Thyroid gland (tissue), 4 donors: ENCODE results near the gene TXN2. TPM values are rescaled to one million over a fixed set of nuclear protein-coding genes. Genes with fewer than 3 reads are reported as not detected.

Experiments used
- DNase-seq, 2 donors: peaks; one replicate each; pipeline ENCODE4 v3.0.0-alpha.2; 2019
- H3K27ac ChIP-seq, 3 donors: fragments of 200-600 bp; sonication (generic); 1 replicate in 2 of 3; 2 replicates in 1 of 3; pipeline ENCODE4 v1.5.1; 2016 to 2019; ENCODE audit warnings: mild to moderate bottlenecking in 1 of 3, moderate library complexity in 1 of 3
- H3K27me3 ChIP-seq: fragments of 200-600 bp; sonication (generic); one replicate; pipeline ENCODE4 v1.5.1; 2019
- H3K36me3 ChIP-seq, 2 donors: fragments of 200-600 bp; sonication (generic); one replicate each; pipeline ENCODE4 v1.5.1; 2016 to 2019
- H3K4me1 ChIP-seq, 2 donors: fragments of 200-600 bp; sonication (generic); one replicate each; pipeline ENCODE4 v1.5.1; 2017 to 2019
- H3K4me3 ChIP-seq, 3 donors: fragments of 200-600 bp; sonication (generic); replicated peaks in 1 of 3; 1 replicate in 2 of 3; 2 replicates in 1 of 3; pipeline ENCODE4 v1.5.1; 2016; ENCODE audit warnings: mild to moderate bottlenecking in 1 of 3
- H3K9me3 ChIP-seq: fragments of 200-600 bp; sonication (generic); one replicate; pipeline ENCODE4 v1.5.1; 2017
- POLR2A ChIP-seq, 2 donors: fragments of 450-650 bp; IDR thresholded peaks; one replicate each; pipeline ENCODE4 v1.6.1; 2017; ENCODE audit warnings: antibody characterized with exemption in 2 of 2, mild to moderate bottlenecking in 2 of 2, moderate library complexity in 1 of 2
- WGBS, 2 donors: methylation state at CpG; one replicate each; pipeline ENCODE4 v1.1.5; 2017; 5-methylcytosine and 5-hydroxymethylcytosine counted together
- intact Hi-C: fragments of 100-400 bp; cut with DNase I; formaldehyde crosslinking; loops from one replicate; pipeline ENCODE4 v1.15.1; 2023
- total RNA-seq, 4 donors: library from RNA; depleted of rRNA; stranded (reverse); fragments of >200 nt; gene quantifications; one replicate each; pipeline ENCODE4 v1.2.3, GENCODE V29; 2016
- TF ChIP-seq, protein P1 (sequence below), 6 experiments: fragments of 200-600 bp in 3 of 6; fragments of 450-650 bp in 3 of 6; sonication (generic) in 3 of 6; IDR thresholded peaks; one replicate each; pipeline ENCODE4 v1.5.1; 2016 to 2019; ENCODE audit warnings: antibody characterized with exemption in 6 of 6, mild to moderate bottlenecking in 2 of 6, inconsistent platforms in 1 of 6, moderate library complexity in 1 of 6

TXN2 gene
- total RNA-seq, 4 donors from 2014 or later, result 56.7 to 115 (median 75.6) TPM

DNA sequence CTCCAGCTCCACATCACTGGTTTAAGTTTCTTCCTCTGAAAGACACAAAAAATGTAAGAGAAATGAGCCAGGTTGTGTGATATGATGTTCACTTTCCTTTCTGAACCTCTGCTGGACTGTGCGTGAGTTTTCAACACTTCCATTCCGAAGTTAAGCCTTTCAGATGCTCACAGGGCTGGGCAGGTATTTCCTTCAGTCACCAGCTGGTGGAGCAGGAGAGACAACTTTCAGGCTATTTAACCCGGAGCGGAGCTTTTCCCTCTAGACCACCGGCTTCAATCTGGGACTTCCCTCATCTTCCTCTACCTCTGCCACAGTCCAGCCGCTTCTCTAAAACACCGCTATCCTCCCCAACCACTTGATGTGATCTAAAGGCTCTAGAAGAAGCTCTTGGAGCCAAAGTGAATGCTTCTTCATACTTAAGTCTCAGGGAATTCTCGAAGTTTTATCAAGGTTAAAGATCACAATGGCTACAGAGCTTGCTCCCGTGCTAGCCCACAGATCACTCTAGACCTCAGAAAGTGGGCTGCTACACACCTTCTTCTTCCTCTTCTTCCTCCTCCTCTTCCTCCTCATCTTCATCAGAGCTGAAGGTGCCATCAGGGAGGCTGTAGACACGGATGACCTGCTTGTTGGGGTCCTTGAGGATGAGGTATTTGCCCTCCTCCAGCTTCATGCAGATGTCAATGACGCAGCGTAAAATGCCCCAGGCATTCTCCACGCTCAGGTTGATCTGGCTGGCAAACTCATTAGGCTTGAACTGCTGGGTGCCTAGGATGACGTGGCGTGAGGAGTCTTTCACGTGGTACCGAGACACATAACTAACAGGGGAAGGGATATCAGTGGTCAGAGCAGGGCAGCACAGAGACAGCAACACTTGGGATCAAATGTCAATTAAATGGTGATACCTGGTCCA is 29.8 kb upstream of the TXN2 start:
- DNase-seq, result peak; percentile 18 to 26
- 76 to 78% methylated on average over 17 of the region's 17 CpGs for WGBS, 2 donors
- TF ChIP-seq, protein P1, sequence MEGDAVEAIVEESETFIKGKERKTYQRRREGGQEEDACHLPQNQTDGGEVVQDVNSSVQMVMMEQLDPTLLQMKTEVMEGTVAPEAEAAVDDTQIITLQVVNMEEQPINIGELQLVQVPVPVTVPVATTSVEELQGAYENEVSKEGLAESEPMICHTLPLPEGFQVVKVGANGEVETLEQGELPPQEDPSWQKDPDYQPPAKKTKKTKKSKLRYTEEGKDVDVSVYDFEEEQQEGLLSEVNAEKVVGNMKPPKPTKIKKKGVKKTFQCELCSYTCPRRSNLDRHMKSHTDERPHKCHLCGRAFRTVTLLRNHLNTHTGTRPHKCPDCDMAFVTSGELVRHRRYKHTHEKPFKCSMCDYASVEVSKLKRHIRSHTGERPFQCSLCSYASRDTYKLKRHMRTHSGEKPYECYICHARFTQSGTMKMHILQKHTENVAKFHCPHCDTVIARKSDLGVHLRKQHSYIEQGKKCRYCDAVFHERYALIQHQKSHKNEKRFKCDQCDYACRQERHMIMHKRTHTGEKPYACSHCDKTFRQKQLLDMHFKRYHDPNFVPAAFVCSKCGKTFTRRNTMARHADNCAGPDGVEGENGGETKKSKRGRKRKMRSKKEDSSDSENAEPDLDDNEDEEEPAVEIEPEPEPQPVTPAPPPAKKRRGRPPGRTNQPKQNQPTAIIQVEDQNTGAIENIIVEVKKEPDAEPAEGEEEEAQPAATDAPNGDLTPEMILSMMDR (IDR thresholded peaks at IDR 0.05), result peak in 3 of 6 experiments; percentile 32 to 55 (median 36)
- TF ChIP-seq POLR2A (IDR thresholded peaks at IDR 0.05), result no peak

GRCh38 chr22:36510384-36510783 is 28.9 kb upstream of the TXN2 start:
- TF ChIP-seq, protein P1 (IDR thresholded peaks at IDR 0.05), result no peak
- TF ChIP-seq POLR2A (IDR thresholded peaks at IDR 0.05), result no peak
- H3K36me3 ChIP-seq, result peaks cover 47 to 50% of the 10 kb centered on the region in 2 donors
- intact Hi-C loops, result no loop called here
- H3K4me3 ChIP-seq, result no peak overlapping the region
- 86 to 87% methylated on average over 3 of the region's 3 CpGs for WGBS, 2 donors
- H3K27ac ChIP-seq, result no peak overlapping the region
- H3K4me1 ChIP-seq, result peaks cover 6 to 15% of the 10 kb centered on the region in 2 donors
- H3K27me3 ChIP-seq, result no peaks in the 10 kb centered on the region
- H3K9me3 ChIP-seq, result no peaks in the 10 kb centered on the region
- peak in 1 of 2 donors; percentile 24 for DNase-seq

More for the DNA sequence above, 29.8 kb upstream of the TXN2 start:
- Histone ChIP-seq H3K27me3 (no peaks in the 10 kb centered on the region), H3K9me3 (no peaks in the 10 kb centered on the region), H3K27ac (no peak overlapping the region), H3K36me3 (peaks cover 56 to 59% of the 10 kb centered on the region in 2 donors), H3K4me3 (no peak overlapping the region), H3K4me1 (peaks cover 6 to 11% of the 10 kb centered on the region in 2 donors)
- intact Hi-C loops, result no loop called here

DNA sequence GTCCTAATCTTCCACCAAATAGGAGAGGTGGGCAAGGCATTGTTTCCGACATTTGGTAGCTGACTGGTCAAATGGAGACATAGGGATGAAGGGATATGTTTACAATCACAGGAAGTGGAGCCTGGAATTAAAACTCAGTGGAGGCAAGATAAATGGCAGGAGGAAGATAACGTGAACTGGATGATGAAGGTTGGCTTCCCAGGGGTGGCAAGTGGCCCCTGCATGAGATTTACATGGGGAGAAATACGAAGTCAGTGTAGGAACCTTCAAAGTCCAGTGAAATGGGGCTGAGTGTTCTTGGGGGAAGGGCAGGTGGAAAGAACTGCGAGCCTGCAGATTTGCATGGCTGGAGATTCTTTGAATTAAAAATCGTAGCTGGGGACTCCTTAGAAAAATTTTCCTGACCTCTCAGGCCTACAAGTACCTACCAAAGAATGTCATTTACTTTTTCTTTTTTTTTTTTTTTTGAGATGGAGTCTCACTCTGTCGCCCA is 26.1 kb upstream of the TXN2 start:
- peaks cover 6 to 15% of the 10 kb centered on the region in 2 donors for H3K4me1 ChIP-seq
- H3K27me3 ChIP-seq, result no peaks in the 10 kb centered on the region
- 52 to 61% methylated on average over 6 of the region's 6 CpGs for WGBS, 2 donors
- H3K4me3 ChIP-seq, result peak overlapping the region in 1 of 3 donors; percentile 41
- peak; percentile 66 to 67 for DNase-seq
- peaks cover 19 to 22% of the 10 kb centered on the region in 2 donors for H3K36me3 ChIP-seq
- TF ChIP-seq POLR2A (IDR thresholded peaks at IDR 0.05), result no peak
- TF ChIP-seq, protein P1 (IDR thresholded peaks at IDR 0.05), result no peak
- intact Hi-C loops, result no loop called here
- peak overlapping the region; percentile 31 to 73 (median 62) for H3K27ac ChIP-seq
- no peaks in the 10 kb centered on the region for H3K9me3 ChIP-seq

- Histone ChIP-seq H3K9me3 (no peaks in the 10 kb centered on the region), H3K4me1 (peaks cover 6 to 15% of the 10 kb centered on the region in 2 donors), H3K27ac (peak within 1 kb of the TSS; percentile 59 to 73 (median 62)), H3K36me3 (peaks cover 12 to 15% of the 10 kb centered on the region in 2 donors), H3K4me3 (peak within 1 kb of the TSS in 2 of 3 donors; percentile 25 to 41), H3K27me3 (no peaks in the 10 kb centered on the region)
- DNase-seq, result peak; percentile 89 to 91
- TF ChIP-seq POLR2A (IDR thresholded peaks at IDR 0.05), result peak in 1 of 2 donors; percentile 91
- TF ChIP-seq, protein P1 (IDR thresholded peaks at IDR 0.05), result no peak
- intact Hi-C loops, result no loop called here
- WGBS, 2 donors, result 41 to 42% methylated on average over 12 to 13 of the region's 75 CpGs
Observed at GRCh38 chr22:36506637-36507517, 25.4 kb upstream of the TXN2 start, which contains the start of gene FOXRED2. FOXRED2 (minus strand) TSS chr22:36507040; CDS start chr22:36506422, 618 bp downstream.
